Posterior cingulate gyrus (tissue), 11 donors: ENCODE results near the gene PPP2R5B.
"Not testable (repeated sequence)": the region's sequence is repeated elsewhere in the genome, so short reads cannot be mapped to it uniquely, and the experiment has no call there.

Source experiments
- DNase-seq, 10 donors: peaks; one replicate each; pipeline versions ENCODE4 v3.0.0 to v3.0.0-alpha.2; 2020 to 2021; ENCODE audit warnings: mixed read lengths in 3 of 10
- intact Hi-C: fragments of 100-400 bp; cut with DNase I; formaldehyde crosslinking; loops from one replicate; pipeline ENCODE4 v1.15.1; 2023

Gene PPP2R5B

DNA sequence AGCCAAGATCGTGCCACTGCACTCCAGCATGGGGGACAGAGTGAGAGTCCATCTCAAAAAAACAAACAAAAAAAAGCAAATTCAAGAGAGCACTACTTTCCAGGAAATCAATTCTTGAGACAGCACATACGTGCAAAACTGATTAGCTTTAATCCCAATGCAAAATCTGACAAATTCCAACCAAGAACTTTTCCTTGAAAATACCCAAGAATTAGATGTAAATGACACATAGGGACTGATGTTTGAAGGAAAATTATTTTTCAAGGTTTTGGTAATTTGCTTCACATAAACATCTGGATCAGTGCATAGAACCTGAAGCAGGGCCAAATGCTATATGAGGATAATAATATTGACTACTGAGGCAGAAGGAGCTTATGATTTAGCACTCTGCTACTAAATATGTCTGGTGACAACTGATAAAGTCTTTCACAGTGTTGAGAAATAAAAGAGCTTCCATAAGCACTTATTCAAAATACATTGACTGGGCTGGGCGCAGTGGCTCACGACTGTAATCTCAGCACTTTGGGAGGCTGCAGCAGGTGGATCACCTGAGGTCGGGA is 38.7 kb downstream of the PPP2R5B start:
- intact Hi-C loops, result no loop called here
- DNase-seq, result no peak

DNA sequence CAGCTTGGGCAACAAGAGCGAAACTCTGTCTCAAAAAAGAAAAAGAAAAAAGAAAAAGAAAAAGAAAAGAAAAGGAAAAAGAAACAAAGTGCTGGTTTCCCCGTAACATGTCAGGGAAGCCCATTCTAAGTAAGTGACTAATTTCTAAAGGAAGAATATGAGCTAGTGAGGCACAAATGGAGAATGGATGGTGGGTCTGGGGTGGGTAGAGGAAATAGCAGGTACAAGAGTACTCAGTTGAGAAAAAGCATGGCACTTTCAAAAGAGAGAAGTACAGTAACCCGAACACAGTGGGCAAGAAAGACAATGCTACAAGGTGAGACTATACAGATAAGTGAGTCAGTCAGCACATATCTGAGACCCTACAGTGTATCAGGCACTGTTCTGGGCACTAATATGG is 42.9 kb downstream of the PPP2R5B start:
- DNase-seq, result no peak
- intact Hi-C loops, result no loop called here

GRCh38 chr11:64969209-64969608 is 44.7 kb downstream of the PPP2R5B start:
- DNase-seq, result no peak
- intact Hi-C loops, result no loop called here

DNA sequence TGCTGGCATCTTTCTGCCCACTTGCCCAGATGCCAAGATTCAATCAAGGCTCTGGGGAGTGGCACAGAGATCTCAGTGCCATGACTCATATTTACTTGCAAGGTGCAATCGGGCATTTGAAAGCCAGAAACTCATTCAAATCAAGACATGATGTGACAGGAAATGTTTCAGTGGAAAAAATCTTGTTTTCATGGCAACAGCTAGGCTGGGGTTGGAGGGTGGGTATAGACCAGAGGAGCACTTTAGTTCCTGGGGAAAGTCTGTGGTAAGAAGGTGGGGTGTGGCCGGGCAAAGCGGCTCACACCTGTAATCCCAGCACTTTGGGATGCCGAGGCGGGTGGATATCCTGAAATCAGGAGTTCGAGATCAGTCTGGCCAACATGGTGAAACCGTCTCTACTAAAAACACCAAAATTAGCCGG is 46.3 kb downstream of the PPP2R5B start:
- intact Hi-C loops, result no loop called here

DNA sequence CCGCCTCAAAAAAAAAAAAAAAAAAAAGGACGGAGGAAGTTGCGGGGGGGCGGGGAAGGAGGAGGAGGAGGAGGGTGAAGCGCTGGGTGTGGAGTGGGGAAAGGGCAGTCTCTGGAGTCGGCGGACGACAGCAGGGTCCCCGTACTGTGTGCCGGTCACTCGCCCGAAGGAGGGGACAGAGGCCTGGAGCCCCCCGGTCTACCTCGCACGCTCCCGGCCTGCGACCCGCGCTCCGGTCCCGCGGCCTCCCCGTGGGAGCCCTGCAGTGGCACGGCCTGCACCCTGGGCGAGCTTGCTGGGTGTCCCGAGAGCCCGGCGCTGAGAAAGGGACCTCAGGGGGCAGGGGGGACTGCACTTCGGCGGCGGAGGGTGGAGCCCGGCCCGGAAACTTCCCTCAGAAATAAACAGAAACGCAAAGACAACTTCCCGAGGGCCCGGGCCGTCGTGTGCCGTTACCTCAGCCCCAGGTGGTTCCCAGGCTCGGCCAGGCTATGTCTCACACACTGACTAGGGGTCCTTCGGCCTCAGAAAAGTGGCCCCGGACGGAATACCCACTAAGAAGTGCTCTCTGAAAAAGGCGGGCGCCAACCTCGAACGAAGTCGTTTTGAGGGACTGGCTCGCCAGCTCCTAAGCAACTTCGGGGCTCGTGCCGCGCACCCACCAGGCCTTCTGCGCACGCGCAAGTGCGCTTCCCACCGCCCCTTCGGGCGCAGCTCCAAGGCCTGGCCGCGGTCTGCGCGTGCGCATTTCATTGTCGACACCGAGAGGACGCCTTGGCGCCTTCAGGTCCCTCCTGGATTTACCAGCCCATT is 47.1 kb downstream of the PPP2R5B start, which contains the start of gene MAJIN:
TSS of gene MAJIN (minus strand) at position 688 of the 813 bp plus-strand sequence. CDS start 12,703 bp downstream, outside the sequence.
- DNase-seq, result peak in 9 of 10 donors; percentile 25 to 93 (median 59)
- intact Hi-C loops, result no loop called here

More for the DNA sequence above, 46.3 kb downstream of the PPP2R5B start:
- no peak for DNase-seq

DNA sequence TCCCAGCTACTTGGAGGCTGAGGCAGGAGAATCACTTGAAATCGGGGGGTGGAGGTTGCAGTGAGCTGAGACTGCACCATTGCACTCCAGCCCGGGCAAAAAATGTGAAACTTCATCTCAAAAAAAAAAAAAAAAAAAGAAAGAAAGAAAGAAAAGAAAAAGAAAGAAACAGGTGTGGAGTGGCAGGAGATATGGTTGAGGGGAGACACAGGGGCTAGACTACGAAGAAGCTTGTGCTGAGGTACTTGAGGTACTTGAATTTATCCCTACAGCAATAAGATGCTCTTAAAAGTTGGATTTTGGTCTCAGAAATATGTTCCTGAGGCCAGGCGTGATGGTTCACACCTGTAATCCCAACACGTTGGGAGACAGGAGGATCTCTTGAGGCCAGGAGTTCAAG is 49.6 kb downstream of the PPP2R5B start:
- no peak for DNase-seq
- intact Hi-C loops, result no loop called here

DNA sequence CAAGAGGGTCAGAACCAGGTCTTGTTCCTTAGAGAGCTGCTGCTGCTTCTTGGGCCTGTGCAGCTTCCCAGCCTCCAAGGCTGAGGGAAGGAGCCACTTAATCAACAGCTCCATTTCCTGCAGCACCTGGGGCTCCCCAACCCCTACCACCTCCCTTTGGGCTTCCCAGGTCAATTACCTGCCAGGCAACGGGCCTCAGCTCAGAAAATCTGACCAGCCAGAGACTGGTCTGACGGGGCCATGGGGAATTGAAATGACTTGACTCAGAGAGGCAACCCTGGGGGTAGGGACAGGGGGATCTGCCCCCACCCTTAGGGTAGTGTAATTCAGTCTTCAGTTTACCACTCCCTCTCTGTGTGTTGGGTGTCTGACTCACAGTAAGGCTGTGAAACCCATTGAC is 52.2 kb downstream of the PPP2R5B start:
- intact Hi-C loops, result no loop called here

DNA sequence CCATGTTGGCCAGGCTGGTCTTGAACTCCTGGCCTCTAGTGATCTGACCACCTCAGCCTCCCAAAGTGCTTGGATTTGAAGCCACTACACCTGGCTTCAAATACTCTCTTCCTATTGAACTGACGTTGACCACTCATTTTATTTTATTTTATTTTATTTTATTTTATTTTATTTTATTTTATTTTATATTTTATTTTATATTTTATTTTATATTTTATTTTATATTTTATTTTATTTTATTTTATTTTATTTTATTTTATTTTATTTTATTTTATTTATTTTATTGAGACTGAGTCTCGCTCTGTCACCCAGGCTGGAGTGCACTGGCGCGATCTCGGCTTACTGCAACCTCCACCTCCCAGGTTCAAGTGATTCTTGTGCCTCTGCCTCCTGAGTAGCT is 58.9 kb downstream of the PPP2R5B start:
- intact Hi-C loops, result not testable (repeated sequence)
- peak in 1 of 10 donors; percentile 42 for DNase-seq

More for the DNA sequence above, 52.2 kb downstream of the PPP2R5B start:
- no peak for DNase-seq
